ENCODE data around the gene MEF2C.
"Not testable (repeated sequence)": the region's sequence is repeated elsewhere in the genome, so short reads cannot be mapped to it uniquely, and the experiment has no call there.

The MEF2C gene

DNA sequence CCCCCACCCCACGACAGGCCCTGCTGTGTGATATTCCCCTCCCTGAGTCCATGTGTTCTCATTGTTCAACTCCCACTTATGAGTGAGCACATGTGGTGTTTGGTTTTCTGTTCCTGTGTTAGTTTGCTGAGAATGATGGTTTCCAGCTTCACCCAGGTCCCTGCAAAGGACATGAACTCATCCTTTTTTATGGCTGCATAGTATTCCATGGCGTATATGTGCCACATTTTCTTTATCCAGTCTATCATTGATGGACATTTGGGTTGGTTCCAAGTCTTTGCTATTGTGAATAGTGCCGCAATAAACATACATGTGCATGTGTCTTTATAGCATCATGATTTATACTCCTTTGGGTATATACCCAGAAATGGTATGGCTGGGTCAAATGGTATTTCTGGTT, 89.2 kb downstream of the MEF2C start:
- not testable (repeated sequence) for DNase-seq

DNA sequence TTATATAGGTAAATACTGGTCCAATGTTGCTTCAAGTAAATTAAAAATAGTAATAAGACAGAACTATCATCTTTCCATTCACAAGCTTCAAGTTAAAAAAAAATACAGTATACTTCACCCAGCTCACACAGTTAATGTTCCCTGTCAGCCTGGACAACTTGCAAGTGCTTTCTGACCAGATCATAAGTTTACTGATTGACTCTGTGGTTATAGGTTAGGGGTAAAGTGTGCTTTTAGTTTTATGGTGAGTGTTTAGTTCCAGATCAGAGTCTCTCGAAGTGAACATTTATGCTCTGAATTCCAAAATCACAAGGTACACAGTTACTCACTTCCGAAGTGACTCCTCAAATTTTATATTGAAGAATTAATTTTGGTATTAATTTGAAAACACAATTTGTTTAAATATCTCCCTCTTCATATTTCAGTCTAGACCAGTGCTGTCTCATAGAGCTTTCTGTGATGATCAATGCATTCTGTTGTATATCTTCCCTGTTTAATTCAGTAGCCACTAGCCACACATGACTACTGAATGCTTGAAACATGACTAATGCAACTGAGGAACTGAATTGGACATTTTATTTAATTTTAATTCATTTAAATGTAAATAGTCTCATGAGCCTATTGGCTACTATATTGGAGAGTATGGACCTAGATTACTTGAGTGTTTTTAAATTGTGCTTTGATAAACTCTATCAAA, 90.7 kb downstream of the MEF2C start:
- DNase-seq: no peak

DNA sequence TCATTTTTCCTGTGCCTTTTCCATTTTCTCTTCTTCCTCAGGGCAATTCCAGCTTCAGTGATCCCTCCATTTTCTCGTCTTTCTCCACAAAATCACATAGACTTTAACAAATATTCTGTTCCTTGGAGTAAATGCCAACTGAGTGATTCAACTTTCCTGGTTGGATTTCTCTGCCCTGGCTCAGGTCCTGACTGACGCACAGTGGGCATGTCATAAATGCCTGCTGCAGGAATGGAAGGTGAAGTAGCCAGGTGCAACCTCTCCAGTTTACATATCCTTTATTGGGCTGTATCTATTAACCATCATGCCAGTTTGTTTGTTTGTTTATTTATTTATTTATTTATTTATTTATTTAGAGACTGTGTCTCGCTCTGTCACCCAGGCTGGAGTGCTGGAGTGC, 95.1 kb downstream of the MEF2C start:
- no peak for DNase-seq

DNA sequence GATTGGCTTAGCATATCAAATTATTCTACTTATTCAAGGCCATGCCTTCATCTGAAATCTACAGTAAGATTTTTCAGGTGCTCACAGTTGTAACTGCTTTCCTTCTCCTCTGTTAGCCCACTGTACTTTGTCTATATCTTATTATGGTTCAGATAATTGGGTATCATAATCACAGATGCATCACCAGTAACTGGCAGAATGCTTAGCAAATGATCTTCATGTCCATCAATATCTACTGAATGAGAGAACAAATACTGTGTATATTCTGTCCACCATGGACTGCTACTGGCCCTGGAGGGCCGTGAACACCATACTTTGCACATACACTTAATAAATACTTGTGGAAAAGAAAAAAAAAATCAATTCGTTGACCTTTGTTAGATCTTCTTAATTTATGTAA, 96.2 kb downstream of the MEF2C start:
- DNase-seq: no peak

DNA sequence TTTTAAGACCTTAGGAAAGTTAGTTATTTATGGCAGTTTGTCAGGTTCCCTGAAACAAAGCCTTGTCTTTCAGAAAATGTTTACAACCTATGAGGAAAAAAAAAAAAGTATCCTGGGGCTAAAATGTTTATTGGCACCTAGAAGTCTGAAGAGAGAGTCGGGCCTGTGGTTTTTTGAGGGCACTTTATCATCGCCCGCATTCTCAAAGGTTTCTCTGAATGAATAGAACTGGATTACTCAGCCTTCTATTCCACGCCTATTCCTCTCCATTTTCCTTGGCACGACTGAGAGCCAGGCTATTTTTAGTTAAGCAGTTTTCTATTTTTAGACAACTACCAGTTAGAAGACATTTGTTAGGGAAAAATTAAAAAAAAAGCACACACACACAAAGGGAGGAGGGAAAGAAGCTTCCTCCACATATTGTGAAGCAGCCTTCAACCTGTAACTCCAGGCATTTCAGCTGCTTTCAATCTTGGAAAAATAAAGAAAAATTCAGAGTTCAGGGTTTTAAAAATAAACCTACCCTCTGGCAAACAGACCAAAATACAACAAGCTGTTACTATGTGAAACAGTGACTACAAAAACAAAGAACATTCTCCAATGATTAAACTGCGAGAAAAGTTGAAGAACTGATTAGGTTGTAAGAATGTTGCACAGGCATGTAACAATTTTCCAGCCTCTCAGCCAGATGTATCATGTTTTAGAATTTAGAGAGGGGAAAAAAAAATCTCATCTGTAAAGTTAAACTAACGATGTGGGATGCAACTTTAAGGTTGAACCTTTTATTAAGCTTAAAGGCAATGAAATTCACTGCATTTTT, 97.0 kb downstream of the MEF2C start:
- no peak for DNase-seq

DNA sequence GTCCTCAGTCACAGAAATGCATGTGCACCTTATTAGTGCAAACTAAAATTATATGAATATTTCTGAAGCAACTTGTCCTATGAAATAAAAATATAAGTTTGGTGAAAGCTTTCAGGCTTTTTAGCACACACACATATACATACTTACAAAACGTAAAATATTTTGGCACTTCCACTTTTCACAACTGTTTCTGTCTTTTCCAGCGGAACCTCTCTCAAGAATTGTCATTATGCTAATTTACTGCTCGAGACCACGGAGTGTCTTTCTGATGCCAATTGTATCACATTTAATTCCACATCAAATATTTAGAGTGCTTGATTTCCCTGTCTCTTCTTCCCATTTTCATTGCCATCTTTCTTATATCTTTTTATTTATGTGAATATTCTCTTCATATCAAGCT, 100.4 kb downstream of the MEF2C start:
- DNase-seq: no peak

DNA sequence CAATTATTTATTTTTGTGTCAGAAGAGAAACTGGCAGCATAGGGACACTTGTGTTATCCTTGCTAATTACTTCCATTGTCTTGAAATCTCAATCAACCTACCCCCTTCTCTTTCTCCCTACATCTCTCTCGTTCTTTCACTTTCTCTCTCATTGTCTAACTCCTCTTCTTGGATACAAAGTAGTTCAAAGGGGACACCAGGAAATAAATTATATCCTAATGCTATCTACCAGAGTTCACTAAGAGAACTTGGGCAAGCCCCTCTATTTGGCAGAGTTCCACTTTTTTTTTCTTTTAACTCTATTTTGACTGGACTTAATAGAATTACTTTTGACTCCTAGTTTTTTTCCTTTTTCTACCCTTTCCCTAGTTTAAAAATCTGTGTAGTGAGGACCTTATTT, 102.2 kb downstream of the MEF2C start:
- no peak for DNase-seq

DNA sequence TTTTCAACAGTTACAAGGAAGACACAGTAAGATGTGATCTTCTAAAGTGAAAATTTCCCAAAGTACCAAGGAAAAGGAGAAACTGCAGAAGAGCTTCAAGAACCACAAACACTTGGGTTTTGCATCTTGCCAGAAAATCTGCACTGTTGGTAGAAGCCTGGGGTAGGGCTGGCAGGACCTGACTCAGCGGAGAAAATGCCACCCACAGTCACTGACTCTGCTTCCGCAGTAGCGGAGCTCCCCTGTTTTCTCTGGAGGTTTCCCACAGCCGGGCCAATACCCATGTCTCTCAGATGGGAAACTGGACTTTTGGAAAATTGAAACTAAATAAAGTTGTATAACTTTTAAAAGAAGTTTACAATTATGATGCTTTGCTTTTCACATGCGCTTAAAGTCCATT, 104.2 kb downstream of the MEF2C start:
- no peak for DNase-seq

DNA sequence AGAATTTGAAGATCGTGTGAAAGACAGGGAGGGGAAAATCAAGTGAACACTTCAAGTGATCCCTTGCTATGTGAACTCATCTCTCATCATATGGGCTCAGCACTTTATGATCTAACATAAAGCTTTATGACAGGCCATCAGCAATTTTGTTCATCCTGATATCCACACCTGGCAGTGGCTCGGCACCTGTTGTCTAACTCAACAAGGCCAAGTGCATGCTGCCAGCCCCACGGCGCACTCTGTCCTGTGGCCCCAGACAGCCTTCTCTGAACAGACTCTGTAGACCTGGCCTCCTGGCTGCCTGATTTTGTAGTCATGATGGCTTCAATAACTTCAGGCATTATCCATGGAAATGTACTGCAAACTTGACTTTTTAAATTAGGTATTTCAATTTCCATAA, 106.3 kb downstream of the MEF2C start:
- DNase-seq: no peak

DNA sequence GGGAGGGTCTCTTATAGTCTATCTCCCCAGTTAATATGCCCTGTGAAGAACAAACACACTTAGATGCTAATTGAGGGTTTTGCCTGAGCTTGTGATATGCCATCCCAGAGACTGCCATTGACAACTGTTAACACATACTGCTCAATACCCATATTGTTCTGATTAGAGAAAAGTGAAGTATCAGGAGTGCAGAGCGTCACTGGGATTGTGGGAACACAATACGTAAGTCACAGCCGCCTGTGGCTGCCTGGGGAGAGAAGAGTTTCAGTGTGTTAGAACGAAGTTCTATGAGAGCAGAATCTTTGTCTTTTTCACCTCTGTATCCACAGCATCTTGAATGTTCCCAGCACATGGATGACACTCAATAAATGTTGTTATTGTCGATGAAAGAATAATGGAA, 110.2 kb downstream of the MEF2C start:
- no peak for DNase-seq

DNA sequence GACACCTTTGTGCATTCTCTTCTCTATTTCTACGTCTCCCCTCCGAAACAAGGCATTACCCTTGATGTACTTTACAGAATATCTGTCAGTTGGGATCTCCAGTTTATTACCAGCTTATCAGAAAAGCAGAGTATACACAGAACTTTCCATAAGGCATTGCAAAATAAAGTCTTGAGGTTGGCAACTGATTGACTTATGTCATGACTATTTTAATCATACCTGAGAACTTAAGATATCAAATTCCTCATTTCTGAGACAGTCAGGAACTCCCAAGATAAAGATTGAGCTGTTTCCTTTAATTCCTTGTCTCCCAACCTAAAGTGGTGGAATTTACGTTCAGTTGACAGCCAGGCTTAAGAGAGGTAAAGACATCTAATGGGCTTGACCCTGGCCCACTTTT, 110.9 kb downstream of the MEF2C start:
- DNase-seq: no peak

DNA sequence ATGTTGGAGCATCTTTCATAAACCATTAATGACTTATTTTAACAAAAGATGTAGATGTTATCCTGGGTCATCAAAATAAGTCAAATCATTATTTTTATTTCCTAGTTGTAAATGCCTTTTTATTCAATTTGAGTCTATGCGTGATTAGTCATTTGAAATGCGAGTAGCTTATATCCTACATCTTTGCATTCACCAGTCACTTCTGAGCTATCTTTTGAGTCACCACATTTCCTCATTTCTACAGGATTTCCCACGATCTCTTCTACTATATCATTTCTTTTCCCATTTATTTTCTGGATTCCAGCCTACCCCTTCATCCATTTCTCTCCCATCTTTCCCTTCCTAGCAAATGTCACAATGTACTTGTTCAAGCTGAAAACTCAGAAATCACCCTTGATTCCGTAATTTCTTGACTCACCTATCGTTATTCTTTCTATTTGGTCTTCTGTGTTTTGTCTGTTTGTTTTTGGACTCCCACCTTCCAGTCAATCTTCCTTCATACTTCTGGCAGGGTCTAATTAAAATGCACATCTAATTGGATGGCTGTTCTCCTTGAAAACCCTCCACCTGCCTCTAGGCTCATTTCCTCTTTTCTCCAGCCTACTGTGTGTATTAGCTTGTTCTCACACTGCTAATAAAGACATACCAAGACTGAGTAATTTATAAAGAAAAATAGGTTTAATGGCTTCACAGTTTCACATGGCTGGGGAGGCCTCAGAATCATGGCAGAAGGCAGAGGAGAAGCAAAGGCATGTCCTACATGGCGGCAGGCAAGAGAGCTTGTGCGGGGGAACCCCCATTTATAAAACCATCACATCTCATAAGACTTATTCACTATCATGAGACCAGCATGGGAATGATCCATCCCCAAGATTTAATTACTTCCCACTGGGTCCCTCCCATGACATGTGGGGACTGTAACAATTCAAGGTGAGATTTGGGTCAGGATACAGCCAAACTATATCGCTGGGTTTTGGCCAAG, 112.4 kb downstream of the MEF2C start:
- no peak for DNase-seq

DNA sequence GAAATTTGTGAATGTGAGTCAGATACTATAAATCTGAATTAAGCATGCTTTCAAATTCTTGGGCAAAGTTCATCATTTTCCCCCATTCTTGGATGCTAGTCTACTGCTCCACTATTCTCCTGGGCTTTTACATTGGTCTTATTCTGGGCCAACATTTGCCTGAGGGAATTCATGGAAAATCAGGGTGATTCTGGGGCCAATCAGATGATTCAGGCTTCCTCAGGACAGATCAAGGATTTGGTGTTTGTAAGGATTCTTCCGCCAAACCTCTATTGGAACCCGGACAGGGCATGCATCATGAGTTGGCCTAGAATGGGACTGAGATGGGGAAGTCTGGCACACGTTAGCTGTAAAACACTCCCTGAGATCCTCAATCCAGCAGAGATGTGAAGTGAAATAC, 113.8 kb downstream of the MEF2C start:
- no peak for DNase-seq

DNA sequence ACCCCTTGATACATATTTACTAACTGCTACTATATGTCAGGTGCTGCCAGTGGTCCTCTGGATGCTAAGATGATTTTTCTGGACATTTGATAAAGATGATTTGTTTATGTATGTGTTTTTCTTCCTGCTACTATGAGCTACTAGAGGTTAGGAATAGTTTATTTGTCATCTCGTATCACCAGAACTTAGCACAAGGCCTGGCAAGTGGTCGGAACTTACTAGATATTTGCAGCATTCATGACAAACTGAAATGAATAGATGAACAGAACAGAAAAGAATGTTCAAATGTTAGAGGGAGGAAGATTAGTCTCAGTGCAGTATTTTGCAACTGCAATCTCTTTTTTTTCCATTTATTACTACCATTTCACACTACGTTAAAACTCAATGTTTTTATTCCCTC, 114.6 kb downstream of the MEF2C start:
- DNase-seq: no peak

DNA sequence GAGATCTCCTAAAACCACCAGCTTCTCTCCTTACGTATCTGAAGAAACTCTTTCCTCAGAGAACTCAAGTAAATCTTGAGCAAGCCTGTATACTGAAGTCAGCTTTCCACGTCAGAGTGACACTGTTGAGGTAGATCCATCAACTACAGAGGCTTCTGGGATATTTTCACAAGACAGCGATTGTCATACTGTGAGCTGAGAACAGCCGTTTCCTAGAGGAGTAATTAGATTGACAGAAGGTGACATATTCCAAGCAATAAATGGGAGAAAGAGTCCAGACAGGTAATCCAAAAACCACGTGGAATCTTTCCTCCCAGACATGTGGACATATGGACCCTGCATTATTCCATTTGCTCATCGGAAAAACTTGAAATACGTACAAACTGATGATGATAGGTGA, 117.2 kb downstream of the MEF2C start:
- DNase-seq: no peak

DNA sequence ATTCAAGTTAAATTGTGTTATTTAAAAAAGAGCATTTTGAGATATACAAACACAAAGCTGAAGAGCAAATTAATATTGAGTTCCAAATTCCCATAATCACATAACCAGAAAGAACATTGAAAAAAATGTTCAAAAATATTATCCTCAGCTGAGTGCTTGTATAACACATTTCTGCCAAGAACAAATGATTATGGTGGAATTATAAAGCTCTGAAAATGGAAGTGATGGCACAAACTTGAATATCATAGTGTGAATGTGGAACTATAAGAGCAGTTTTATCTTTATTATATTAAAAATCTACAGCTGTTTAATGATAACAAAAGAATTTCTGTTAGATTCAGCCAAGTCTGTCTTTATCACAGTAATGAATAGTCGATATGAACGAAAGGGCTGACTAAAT, 117.8 kb downstream of the MEF2C start:
- DNase-seq: no peak

DNA sequence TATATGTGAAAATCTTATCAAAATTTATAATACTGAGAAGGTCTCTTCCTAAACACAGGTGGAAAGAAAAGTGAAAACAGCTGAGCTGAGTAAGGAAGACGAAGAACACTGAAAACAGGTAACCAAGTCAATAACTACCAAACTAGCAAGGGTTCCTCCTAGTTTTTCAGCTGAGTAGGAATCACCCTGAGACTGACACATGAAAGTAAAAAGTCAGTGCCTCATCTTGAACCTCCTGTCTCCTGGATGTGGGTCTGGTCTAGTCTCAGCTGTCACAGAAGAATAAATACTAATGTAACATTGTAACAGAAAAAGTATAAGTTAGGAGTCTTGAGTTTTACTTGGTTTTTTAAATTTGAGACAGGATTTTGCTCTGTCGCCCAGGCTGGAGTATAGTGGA, 121.0 kb downstream of the MEF2C start:
- no peak for DNase-seq

DNA sequence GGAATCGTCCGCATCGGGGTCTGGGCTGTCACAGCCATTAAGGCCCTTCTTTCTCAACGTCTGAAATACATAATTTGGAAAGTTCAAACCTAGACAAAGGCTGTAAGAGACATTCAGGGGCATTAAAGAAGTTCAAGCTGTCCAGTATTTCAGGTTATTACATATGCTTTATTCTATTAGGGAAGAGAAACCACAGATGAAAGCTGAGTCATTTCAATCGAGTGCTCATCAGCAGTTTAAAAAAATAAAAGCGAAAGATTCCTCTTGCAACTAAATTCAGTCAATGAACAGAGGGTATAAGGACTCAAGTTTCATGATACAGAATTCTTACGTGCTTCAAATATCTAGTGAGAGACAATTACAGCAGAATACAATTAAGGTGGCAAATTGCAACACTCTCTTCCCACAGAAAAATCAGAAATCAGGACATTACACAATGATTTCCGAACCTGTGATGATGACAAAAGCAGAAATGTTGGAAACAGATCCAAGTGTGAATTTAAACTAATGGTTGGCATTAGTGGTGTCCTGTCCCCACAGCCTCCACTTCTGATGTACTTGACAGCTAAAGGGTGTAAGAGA, 121.6 kb downstream of the MEF2C start:
- DNase-seq: no peak

DNA sequence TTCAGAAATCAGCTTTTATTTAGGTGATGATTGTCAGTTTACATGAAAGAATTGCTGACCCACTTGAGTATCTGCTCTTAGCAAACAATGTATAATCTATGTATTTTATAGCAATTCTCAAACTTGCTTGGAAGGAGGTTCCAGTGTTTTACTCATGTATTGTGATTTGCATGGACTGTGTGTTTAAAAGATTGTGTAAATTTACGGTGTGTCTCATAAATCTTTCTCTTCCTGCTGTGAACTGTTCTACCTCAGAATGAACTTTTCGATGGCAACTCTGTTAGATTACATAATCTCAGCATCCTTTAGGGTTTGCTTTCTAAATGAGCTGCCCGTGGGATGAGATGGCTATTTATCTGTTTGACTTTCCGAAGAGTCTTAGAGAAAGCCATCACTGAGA, 122.5 kb downstream of the MEF2C start:
- DNase-seq: no peak

DNA sequence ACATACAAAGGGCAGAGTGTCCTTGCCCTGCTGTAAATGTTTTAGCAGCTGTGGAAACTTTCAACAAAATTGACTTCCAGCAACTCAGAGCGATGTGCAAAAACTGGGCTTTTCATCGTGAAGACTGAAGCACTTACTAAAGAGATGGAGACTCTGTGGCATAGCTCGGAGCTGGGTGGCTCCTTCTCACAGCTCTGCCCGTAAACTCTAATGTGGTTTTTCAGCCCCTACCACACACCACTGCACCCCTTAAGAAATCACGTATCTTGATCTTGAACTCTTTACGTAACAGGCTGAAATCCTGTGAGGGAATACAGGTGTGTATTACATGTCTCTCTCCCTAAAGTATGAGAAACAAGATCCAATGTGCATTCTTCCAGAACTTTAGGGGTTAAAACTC, 124.4 kb downstream of the MEF2C start:
- DNase-seq: no peak

DNA sequence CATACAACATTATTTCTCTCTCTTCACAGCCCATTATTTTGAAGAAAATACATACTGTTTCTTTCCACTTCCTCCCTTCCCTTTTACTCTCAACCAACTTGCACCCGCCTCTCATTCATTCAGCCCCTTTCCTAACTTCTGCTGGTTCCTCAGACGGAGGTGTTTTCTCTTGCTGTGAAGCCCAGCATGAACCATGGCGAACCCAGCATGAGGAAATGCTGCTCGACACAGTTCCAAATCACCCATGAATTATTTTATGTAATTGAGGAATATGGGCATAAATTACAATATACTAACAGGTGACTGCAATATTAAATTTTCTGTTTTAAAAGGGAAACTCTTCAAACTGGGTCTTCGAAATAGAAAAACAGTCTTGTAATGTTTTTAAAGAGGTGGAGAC, 124.8 kb downstream of the MEF2C start:
- DNase-seq: no peak

DNA sequence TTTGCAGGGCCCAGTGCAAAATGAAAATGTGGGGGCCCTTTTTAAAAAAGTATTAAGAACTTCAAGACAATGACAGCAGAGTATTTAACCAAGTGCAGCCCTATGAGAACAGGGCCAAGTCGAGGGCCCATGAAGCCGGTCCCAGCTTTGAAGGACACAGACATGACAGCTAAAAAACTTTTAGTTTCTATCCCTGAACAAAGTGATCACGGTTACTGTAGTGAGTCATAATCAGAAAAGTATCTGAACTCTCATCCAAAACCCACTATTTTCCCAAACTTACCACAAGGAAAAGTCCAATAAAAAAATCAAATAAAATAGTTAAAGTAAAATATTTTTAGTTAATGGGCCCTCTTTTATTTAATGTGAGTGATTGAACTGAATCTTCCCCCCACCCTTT, 126.0 kb downstream of the MEF2C start:
- DNase-seq: no peak

DNA sequence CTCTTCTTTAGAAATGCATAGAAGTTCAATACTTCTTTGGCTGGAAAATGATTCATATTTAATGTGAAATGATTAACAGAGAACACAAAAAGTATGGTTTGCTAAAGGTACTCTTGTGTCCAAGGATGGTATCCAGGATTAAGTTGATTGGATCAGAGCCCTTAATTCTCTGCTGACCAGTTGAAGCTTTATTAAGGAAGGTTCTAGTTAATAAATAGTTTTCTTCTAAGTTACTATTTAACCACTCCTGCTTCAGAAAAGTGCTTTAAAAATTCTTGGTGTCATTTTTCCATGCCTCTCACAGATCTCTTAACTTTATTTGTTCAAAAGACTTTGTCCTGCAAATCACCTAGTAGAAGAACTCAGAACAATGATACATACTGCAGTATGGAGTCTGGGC, 134.3 kb downstream of the MEF2C start:
- no peak for DNase-seq

All from NK-92 treated with Interleukin-12 subunit alpha and Interleukin-12 subunit beta, amount 100 ng/mL, for 24 hours (cell line).